ENCODE measurements around the gene RNF31.

RNF31 gene

GRCh38 chr14:24113379-24113800 is 33.9 kb upstream of the RNF31 start:
- H3K9ac ChIP-seq (ENCODE audit: low read depth, low read length) = peak overlapping the region; percentile 81
- H3K36me3 ChIP-seq (ENCODE audit: insufficient read depth, low read length) = peaks cover 3% of the 10 kb centered on the region
- H3K9me3 ChIP-seq (ENCODE audit: control insufficient read depth, insufficient read depth, low read length) = no peaks in the 10 kb centered on the region
- 0 out of 2 replicates have a peak, but pooled peaks cover 2% of the 10 kb centered on the region for H3K4me1 ChIP-seq (ENCODE audit: insufficient read depth, low read length)

- peak overlapping the region; percentile 81 for H3K9ac ChIP-seq (ENCODE audit: low read depth, low read length)
- 0 out of 2 replicates have a peak, but pooled peaks cover 1% of the 10 kb centered on the region for H3K4me1 ChIP-seq (ENCODE audit: insufficient read depth, low read length)
- H3K36me3 ChIP-seq (ENCODE audit: insufficient read depth, low read length) = peaks cover 9% of the 10 kb centered on the region
- no peaks in the 10 kb centered on the region for H3K9me3 ChIP-seq (ENCODE audit: control insufficient read depth, insufficient read depth, low read length)
Measured at GRCh38 chr14:24113801-24114531, 33.3 kb upstream of the RNF31 start.

GRCh38 chr14:24114532-24115421 is 32.5 kb upstream of the RNF31 start, which contains the start of the genes DCAF11 and NRL:
TSS of gene DCAF11 (plus strand) at chr14:24114777. CDS start at chr14:24115595, 818 bp downstream.
TSS of gene NRL (minus strand) at chr14:24114949. CDS start at chr14:24082848, 32,101 bp downstream.
- no peaks in the 10 kb centered on the region for H3K9me3 ChIP-seq (ENCODE audit: control insufficient read depth, insufficient read depth, low read length)
- H3K9ac ChIP-seq (ENCODE audit: low read depth, low read length) = peak within 1 kb of the TSS; percentile 81
- H3K36me3 ChIP-seq (ENCODE audit: insufficient read depth, low read length) = peaks cover 14% of the 10 kb centered on the region
- no peaks in the 10 kb centered on the region for H3K4me1 ChIP-seq (ENCODE audit: insufficient read depth, low read length)

- H3K4me1 ChIP-seq (ENCODE audit: insufficient read depth, low read length) = no peaks in the 10 kb centered on the region
- H3K9ac ChIP-seq (ENCODE audit: low read depth, low read length) = peak overlapping the region; percentile 81
Measured at GRCh38 chr14:24115422-24116127, 31.7 kb upstream of the RNF31 start.

GRCh38 chr14:24116128-24116814 is 31.0 kb upstream of the RNF31 start:
- Histone ChIP-seq H3K4me1 (ENCODE audit: insufficient read depth, low read length) (no peaks in the 10 kb centered on the region), H3K36me3 (ENCODE audit: insufficient read depth, low read length) (peaks cover 14% of the 10 kb centered on the region), H3K9ac (ENCODE audit: low read depth, low read length) (peak overlapping the region; percentile 81; the same call in 1 of the 2 replicates)

More at GRCh38 chr14:24115422-24116127, 31.7 kb upstream of the RNF31 start:
- Histone ChIP-seq H3K9me3 (ENCODE audit: control insufficient read depth, insufficient read depth, low read length) (no peaks in the 10 kb centered on the region), H3K36me3 (ENCODE audit: insufficient read depth, low read length) (peaks cover 14% of the 10 kb centered on the region)

GRCh38 chr14:24117179-24117578 is 30.1 kb upstream of the RNF31 start:
- H3K4me1 ChIP-seq (ENCODE audit: insufficient read depth, low read length) = no peaks in the 10 kb centered on the region
- H3K9me3 ChIP-seq (ENCODE audit: control insufficient read depth, insufficient read depth, low read length) = no peaks in the 10 kb centered on the region
- H3K36me3 ChIP-seq (ENCODE audit: insufficient read depth, low read length) = peaks cover 14% of the 10 kb centered on the region
- H3K9ac ChIP-seq (ENCODE audit: low read depth, low read length) = no peak overlapping the region

More at GRCh38 chr14:24116128-24116814, 31.0 kb upstream of the RNF31 start:
- H3K9me3 ChIP-seq (ENCODE audit: control insufficient read depth, insufficient read depth, low read length) = no peaks in the 10 kb centered on the region

- H3K36me3 ChIP-seq (ENCODE audit: insufficient read depth, low read length) = peaks cover 14% of the 10 kb centered on the region
Measured at GRCh38 chr14:24119691-24120090, 27.6 kb upstream of the RNF31 start.

GRCh38 chr14:24121210-24121609 is 26.1 kb upstream of the RNF31 start:
- no peaks in the 10 kb centered on the region for H3K9me3 ChIP-seq (ENCODE audit: control insufficient read depth, insufficient read depth, low read length)
- H3K36me3 ChIP-seq (ENCODE audit: insufficient read depth, low read length) = peaks cover 14% of the 10 kb centered on the region
- no peak overlapping the region for H3K9ac ChIP-seq (ENCODE audit: low read depth, low read length)
- H3K4me1 ChIP-seq (ENCODE audit: insufficient read depth, low read length) = no peaks in the 10 kb centered on the region

More at GRCh38 chr14:24119691-24120090, 27.6 kb upstream of the RNF31 start:
- Histone ChIP-seq H3K4me1 (ENCODE audit: insufficient read depth, low read length) (no peaks in the 10 kb centered on the region), H3K9me3 (ENCODE audit: control insufficient read depth, insufficient read depth, low read length) (no peaks in the 10 kb centered on the region), H3K9ac (ENCODE audit: low read depth, low read length) (no peak overlapping the region)

- Histone ChIP-seq H3K9ac (ENCODE audit: low read depth, low read length) (no peak overlapping the region), H3K9me3 (ENCODE audit: control insufficient read depth, insufficient read depth, low read length) (no peaks in the 10 kb centered on the region), H3K36me3 (ENCODE audit: insufficient read depth, low read length) (peaks cover 14% of the 10 kb centered on the region)
Measured at GRCh38 chr14:24122416-24122815, 24.9 kb upstream of the RNF31 start.

GRCh38 chr14:24122898-24123297 is 24.4 kb upstream of the RNF31 start:
- peaks cover 14% of the 10 kb centered on the region for H3K36me3 ChIP-seq (ENCODE audit: insufficient read depth, low read length)

More at GRCh38 chr14:24122416-24122815, 24.9 kb upstream of the RNF31 start:
- H3K4me1 ChIP-seq (ENCODE audit: insufficient read depth, low read length) = no peaks in the 10 kb centered on the region

GRCh38 chr14:24123424-24124417 is 23.6 kb upstream of the RNF31 start:
- Histone ChIP-seq H3K36me3 (ENCODE audit: insufficient read depth, low read length) (peaks cover 7% of the 10 kb centered on the region), H3K9me3 (ENCODE audit: control insufficient read depth, insufficient read depth, low read length) (no peaks in the 10 kb centered on the region), H3K4me1 (ENCODE audit: insufficient read depth, low read length) (no peaks in the 10 kb centered on the region), H3K9ac (ENCODE audit: low read depth, low read length) (no peak overlapping the region)

More at GRCh38 chr14:24122898-24123297, 24.4 kb upstream of the RNF31 start:
- H3K4me1 ChIP-seq (ENCODE audit: insufficient read depth, low read length) = no peaks in the 10 kb centered on the region
- no peak overlapping the region for H3K9ac ChIP-seq (ENCODE audit: low read depth, low read length)
- no peaks in the 10 kb centered on the region for H3K9me3 ChIP-seq (ENCODE audit: control insufficient read depth, insufficient read depth, low read length)

GRCh38 chr14:24126939-24127338 is 20.4 kb upstream of the RNF31 start:
- Histone ChIP-seq H3K9me3 (ENCODE audit: control insufficient read depth, insufficient read depth, low read length) (no peaks in the 10 kb centered on the region), H3K9ac (ENCODE audit: low read depth, low read length) (no peak overlapping the region), H3K36me3 (ENCODE audit: insufficient read depth, low read length) (no peaks in the 10 kb centered on the region), H3K4me1 (ENCODE audit: insufficient read depth, low read length) (no peaks in the 10 kb centered on the region)
